Esophagus squamous epithelium (tissue), 5 donors: Measurements from ENCODE around the gene ARHGEF1. TPM values are rescaled to one million over a fixed set of nuclear protein-coding genes. Genes with fewer than 3 reads are reported as not detected.
A peak's percentile ranks its signal among the peaks of the same experiment; 100 is the strongest.

Source experiments
- DNase-seq: peaks from one replicate; lab custom pipeline; 2025; lab: John Stamatoyannopoulos, UW
- H3K27ac ChIP-seq, 4 donors: fragments of 200-600 bp; sonication (generic); one replicate each; pipeline ENCODE4 v1.5.1; 2016 to 2019; ENCODE audit warnings: mild to moderate bottlenecking in 1 of 4
- H3K27me3 ChIP-seq, 4 donors: fragments of 200-600 bp; sonication (generic); 1 replicate in 3 of 4; 2 replicates in 1 of 4; pipeline versions ENCODE4 v1.5.1 to v1.6.0; 2017 to 2021; ENCODE audit warnings: antibody characterized with exemption in 1 of 4
- H3K36me3 ChIP-seq, 3 donors: fragments of 200-600 bp; sonication (generic); one replicate each; pipeline ENCODE4 v1.5.1; 2016 to 2019
- H3K4me1 ChIP-seq, 3 donors: fragments of 200-600 bp; sonication (generic); one replicate each; pipeline ENCODE4 v1.5.1; 2017 to 2019
- H3K4me3 ChIP-seq, 4 donors: fragments of 200-600 bp; sonication (generic); 1 replicate in 3 of 4; 2 replicates in 1 of 4; pipeline ENCODE4 v1.5.1; 2016 to 2019; ENCODE audit warnings: mild to moderate bottlenecking in 2 of 4, moderate library complexity in 1 of 4
- H3K9me3 ChIP-seq, 3 donors: fragments of 200-600 bp; sonication (generic); one replicate each; pipeline ENCODE4 v1.5.1; 2016 to 2019
- CTCF ChIP-seq, 6 experiments: fragments of 450-650 bp in 4 of 6; fragments of 200-600 bp in 2 of 6; sonication (generic) in 2 of 6; IDR thresholded peaks; one replicate each; pipeline ENCODE4 v1.5.1; 2016 to 2019; ENCODE audit warnings: antibody characterized with exemption in 6 of 6, mild to moderate bottlenecking in 4 of 6, moderate library complexity in 4 of 6
- POLR2A ChIP-seq, 4 donors: fragments of 450-650 bp; IDR thresholded peaks; one replicate each; pipeline ENCODE4 v1.6.1; 2017; ENCODE audit warnings: antibody characterized with exemption in 4 of 4, mild to moderate bottlenecking in 4 of 4, moderate library complexity in 3 of 4
- WGBS, 2 donors: methylation state at CpG; one replicate each; pipeline ENCODE4 v1.1.5; 2018; 5-methylcytosine and 5-hydroxymethylcytosine counted together
- intact Hi-C: fragments of 100-400 bp; cut with DNase I; formaldehyde crosslinking; loops from one replicate; pipeline ENCODE4 v1.15.0; 2022
- total RNA-seq, 4 donors: library from RNA; depleted of rRNA; stranded (reverse); fragments of >200 nt; gene quantifications; one replicate each; pipeline ENCODE4 v1.1.0, GENCODE V29; 2016
- donor health status: DM: yes; HTN: yes; CAD: no.

The ARHGEF1 gene
- total RNA-seq, 4 donors from 2014 or later: 31.0 to 59.5 (median 56.2) TPM

- Histone ChIP-seq H3K36me3 (no peaks in the 10 kb centered on the region), H3K9me3 (no peaks in the 10 kb centered on the region), H3K4me1 (peaks cover 14 to 21% (median 19%) of the 10 kb centered on the region in 3 donors), H3K27me3 (peaks cover 39 to 100% (median 57%) of the 10 kb centered on the region in 4 donors), H3K27ac (no peak within 1 kb of the TSS), H3K4me3 (peak within 1 kb of the TSS; percentile 16 to 69 (median 40))
- DNase-seq: no peak
- TF ChIP-seq POLR2A (IDR thresholded peaks at IDR 0.05) (no peak), CTCF (IDR thresholded peaks at IDR 0.05) (no peak)
- WGBS, 2 donors: 1% methylated on average over 22 to 25 of the region's 49 CpGs
- intact Hi-C loops: no loop called here
Measured at GRCh38 chr19:41928221-41928683, 45.3 kb downstream of the ARHGEF1 start, which contains the start of gene ERFL. Gene ERFL, minus strand, starts transcription at chr19:41928449. Its CDS starts 15,530 bp downstream, at chr19:41912919.

DNA sequence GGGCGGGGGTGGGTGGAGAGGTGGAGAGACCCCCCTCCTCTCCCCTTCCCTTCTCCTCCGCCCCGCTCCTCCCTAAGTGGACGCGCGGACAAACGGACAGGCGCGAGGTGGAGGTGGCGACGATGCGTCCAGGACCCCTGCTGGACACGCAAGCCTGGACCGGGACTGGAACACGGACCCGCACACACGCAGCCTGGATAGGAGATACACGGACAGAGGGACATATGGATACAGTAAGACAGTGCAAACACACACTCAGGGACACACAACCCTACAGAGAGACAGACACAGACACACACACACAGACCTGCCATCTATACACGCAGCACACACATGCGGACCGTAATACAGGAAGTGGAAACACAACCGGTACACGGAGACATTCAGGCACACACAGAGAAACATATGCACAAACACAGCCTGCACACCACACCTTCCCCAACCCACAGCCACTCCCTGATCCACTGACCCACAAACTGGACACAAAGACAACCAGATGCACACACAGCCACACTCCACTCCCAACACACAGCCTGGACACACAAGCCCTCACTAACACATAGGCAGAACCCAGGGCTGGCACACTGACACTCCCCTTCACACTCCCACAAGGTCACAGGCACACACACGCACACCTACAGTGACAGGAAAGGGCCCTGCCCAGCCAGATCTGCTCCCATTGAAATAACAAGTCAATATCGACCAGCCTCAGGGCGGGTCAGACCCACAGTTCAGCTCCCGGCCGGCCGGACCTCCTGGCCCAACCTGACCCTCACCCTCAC lies 46.0 kb downstream of the ARHGEF1 start:
- no peak for TF ChIP-seq POLR2A (IDR thresholded peaks at IDR 0.05)
- no peak for TF ChIP-seq CTCF (IDR thresholded peaks at IDR 0.05)
- no peak for DNase-seq
- intact Hi-C loops: no loop called here
- H3K9me3 ChIP-seq: no peaks in the 10 kb centered on the region
- H3K27ac ChIP-seq: no peak overlapping the region
- peak overlapping the region; percentile 16 to 69 (median 40) for H3K4me3 ChIP-seq
- peaks cover 14 to 21% (median 19%) of the 10 kb centered on the region in 3 donors for H3K4me1 ChIP-seq
- H3K36me3 ChIP-seq: no peaks in the 10 kb centered on the region
- peaks cover 39 to 100% (median 56%) of the 10 kb centered on the region in 4 donors for H3K27me3 ChIP-seq
- 6 to 9% methylated on average over 14 to 19 of the region's 29 CpGs for WGBS, 2 donors

DNA sequence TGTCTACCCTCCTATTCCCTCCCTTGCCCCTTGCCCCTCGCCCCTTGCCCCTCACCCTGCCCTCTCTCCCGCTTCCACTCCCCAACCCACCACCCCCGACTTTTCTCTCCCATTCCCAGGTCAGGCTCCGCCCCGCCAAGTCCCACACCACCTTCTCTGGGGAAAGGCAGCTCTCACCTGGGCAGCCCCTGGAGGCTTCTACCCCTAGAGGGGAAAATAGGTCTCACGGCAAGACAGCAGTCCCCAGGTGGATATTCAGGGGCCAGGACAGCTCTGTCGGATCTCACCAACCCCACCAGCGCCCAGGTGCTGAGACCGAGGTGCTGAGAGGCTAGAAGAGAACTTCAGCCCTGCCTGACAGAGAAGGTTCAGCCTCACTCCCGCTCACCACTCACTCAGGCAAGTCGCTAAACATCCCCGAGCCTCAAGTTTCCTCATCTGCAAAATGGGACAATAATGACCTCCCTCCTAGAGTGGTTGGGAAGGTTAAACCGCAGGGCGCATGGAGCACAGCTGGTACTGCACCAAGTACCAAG lies 46.6 kb downstream of the ARHGEF1 start:
- TF ChIP-seq POLR2A (IDR thresholded peaks at IDR 0.05) (no peak), CTCF (IDR thresholded peaks at IDR 0.05) (no peak)
- Histone ChIP-seq H3K4me1 (peaks cover 14 to 21% (median 19%) of the 10 kb centered on the region in 3 donors), H3K27me3 (peaks cover 39 to 100% (median 54%) of the 10 kb centered on the region in 4 donors), H3K27ac (no peak overlapping the region), H3K9me3 (no peaks in the 10 kb centered on the region), H3K4me3 (no peak overlapping the region), H3K36me3 (no peaks in the 10 kb centered on the region)
- DNase-seq: no peak
- 30 to 38% methylated on average over 6 to 8 of the region's 14 CpGs for WGBS, 2 donors
- intact Hi-C loops: no loop called here

DNA sequence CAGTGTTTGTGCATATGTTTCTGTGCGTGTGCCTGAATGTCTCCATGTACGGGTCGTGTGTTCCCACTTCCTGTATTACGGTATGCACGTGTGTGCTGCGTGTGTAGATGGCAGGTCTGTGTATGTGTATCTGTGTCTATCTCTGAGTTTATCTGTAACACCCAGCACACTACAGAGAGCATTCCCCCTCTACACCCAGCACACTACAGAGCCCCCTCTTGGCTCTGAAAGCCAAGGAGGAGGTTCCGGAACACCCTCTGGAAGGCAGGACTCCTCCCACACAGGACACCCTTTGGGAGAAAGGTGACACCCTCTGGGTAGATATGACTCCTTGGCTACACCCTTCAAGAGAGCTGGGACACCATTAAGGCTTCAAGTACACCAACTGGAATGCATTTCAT lies 47.3 kb downstream of the ARHGEF1 start:
- peaks cover 38 to 100% (median 55%) of the 10 kb centered on the region in 4 donors for H3K27me3 ChIP-seq
- no peak overlapping the region for H3K4me3 ChIP-seq
- 14 to 18% methylated on average over 6 of the region's 7 CpGs for WGBS, 2 donors
- TF ChIP-seq POLR2A (IDR thresholded peaks at IDR 0.05) (no peak), CTCF (IDR thresholded peaks at IDR 0.05) (no peak)
- peaks cover 14 to 27% (median 19%) of the 10 kb centered on the region in 3 donors for H3K4me1 ChIP-seq
- intact Hi-C loops: no loop called here
- no peaks in the 10 kb centered on the region for H3K36me3 ChIP-seq
- no peak for DNase-seq
- no peaks in the 10 kb centered on the region for H3K9me3 ChIP-seq
- no peak overlapping the region for H3K27ac ChIP-seq
